SK-N-SH treated with all-trans-retinoic acid at 6 μM for 48 hours (cell line): Measurements from ENCODE around the gene SLC6A3.

Experiments used
- BACH2 ChIP-seq: fragments of 250-450 bp; sonication (Bioruptor Pico); IDR thresholded peaks from 2 replicates; pipeline ENCODE4 v1.9.0; 2021; ENCODE audit warnings: mild to moderate bottlenecking, borderline replicate concordance
- RARB ChIP-seq: fragments of 250-450 bp; sonication (Bioruptor Pico); IDR thresholded peaks from 2 replicates; pipeline ENCODE4 v1.8.0; 2021; ENCODE audit warnings: mild to moderate bottlenecking, moderate library complexity
- ZC3H10 ChIP-seq: fragments of 250-450 bp; sonication (Bioruptor Pico); IDR thresholded peaks from 2 replicates; pipeline ENCODE4 v1.5.1; 2021; ENCODE audit warnings: mild to moderate bottlenecking, moderate library complexity
- ZFP3 ChIP-seq: fragments of 250-450 bp; sonication (Bioruptor Pico); IDR thresholded peaks from 2 replicates; pipeline ENCODE4 v1.5.0; 2020; ENCODE audit warnings: mild to moderate bottlenecking, moderate library complexity
- TF ChIP-seq, protein P1 (sequence below): fragments of 250-450 bp; sonication (Bioruptor Pico); IDR thresholded peaks from 2 replicates; pipeline ENCODE4 v1.8.0; 2020; ENCODE audit warnings: mild to moderate bottlenecking, moderate library complexity, borderline replicate concordance
- TF ChIP-seq, protein P2 (sequence below): fragments of 250-450 bp; sonication (Bioruptor Pico); IDR thresholded peaks from 2 replicates; pipeline ENCODE4 v1.5.1; 2020; ENCODE audit warnings: low read depth, mild to moderate bottlenecking, moderate library complexity

DNA sequence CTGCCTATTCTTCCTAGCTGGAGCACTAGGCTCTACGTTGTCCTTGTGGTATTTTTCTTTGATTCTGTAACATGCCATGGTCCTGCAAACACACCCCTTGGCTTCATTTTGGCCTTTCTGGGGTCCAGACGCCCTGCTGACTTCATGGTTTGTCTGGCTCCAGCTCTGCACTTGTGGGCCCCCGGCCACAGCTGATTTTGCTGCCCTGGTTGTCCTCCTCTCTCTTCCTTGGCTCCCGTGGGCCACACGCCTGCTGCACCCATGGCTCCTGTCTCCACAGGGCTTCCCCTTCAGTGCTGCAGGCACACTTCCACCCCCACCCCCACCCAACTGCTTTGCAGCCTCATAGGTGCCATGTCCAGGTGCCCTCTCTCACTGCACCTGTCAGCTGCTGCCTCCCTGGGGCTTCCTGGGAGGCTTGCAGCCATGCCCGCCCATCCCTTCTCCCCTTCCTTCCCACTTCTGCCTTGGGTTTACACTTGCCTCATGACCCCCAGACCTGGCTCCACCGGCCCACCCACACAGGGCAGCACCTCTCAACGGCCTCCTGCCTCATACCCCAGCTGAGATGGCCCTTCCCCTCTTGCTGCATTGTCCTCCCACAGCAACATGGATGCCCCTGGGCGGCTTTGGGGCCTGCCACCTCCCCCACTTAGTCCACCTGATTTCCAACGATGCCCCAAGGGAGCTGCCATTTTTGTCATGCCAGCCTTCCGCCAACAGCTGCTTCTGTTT lies 25.6 kb downstream of the SLC6A3 start:
- TF ChIP-seq BACH2 (CRISPR knock-in tag) (no peak), RARB (CRISPR knock-in tag) (no peak), ZC3H10 (CRISPR knock-in tag) (no peak), ZFP3 (no peak)
- TF ChIP-seq, protein P1, sequence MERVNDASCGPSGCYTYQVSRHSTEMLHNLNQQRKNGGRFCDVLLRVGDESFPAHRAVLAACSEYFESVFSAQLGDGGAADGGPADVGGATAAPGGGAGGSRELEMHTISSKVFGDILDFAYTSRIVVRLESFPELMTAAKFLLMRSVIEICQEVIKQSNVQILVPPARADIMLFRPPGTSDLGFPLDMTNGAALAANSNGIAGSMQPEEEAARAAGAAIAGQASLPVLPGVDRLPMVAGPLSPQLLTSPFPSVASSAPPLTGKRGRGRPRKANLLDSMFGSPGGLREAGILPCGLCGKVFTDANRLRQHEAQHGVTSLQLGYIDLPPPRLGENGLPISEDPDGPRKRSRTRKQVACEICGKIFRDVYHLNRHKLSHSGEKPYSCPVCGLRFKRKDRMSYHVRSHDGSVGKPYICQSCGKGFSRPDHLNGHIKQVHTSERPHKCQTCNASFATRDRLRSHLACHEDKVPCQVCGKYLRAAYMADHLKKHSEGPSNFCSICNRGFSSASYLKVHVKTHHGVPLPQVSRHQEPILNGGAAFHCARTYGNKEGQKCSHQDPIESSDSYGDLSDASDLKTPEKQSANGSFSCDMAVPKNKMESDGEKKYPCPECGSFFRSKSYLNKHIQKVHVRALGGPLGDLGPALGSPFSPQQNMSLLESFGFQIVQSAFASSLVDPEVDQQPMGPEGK (CRISPR knock-in tag), result no peak
- TF ChIP-seq, protein P2, sequence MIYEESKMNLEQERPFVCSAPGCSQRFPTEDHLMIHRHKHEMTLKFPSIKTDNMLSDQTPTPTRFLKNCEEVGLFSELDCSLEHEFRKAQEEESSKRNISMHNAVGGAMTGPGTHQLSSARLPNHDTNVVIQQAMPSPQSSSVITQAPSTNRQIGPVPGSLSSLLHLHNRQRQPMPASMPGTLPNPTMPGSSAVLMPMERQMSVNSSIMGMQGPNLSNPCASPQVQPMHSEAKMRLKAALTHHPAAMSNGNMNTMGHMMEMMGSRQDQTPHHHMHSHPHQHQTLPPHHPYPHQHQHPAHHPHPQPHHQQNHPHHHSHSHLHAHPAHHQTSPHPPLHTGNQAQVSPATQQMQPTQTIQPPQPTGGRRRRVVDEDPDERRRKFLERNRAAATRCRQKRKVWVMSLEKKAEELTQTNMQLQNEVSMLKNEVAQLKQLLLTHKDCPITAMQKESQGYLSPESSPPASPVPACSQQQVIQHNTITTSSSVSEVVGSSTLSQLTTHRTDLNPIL (CRISPR knock-in tag), result no peak
